Cardiac muscle cell (in vitro differentiated cells and primary cell): ENCODE results near the gene LYVE1. TPM values are rescaled to one million over a fixed set of nuclear protein-coding genes. Genes with fewer than 3 reads are reported as not detected.

ENCODE experiments used
- DNase-seq, 2 donors: peaks; one replicate each; pipeline versions ENCODE4 v3.0.0 to v3.0.0-alpha.2; 2010 to 2017; ENCODE audit warnings: low read depth in 1 of 2, low spot score in 1 of 2
- H3K27ac ChIP-seq: fragments of 200-600 bp; sonication (generic); 2 replicates; pipeline ENCODE4 v1.5.1; 2016
- H3K27me3 ChIP-seq: fragments of 200-600 bp; sonication (generic); 2 replicates; pipeline ENCODE4 v1.6.0; 2016; ENCODE audit warnings: control low read depth
- H3K36me3 ChIP-seq: fragments of 200-600 bp; sonication (generic); 2 replicates; pipeline ENCODE4 v1.5.1; 2016; ENCODE audit warnings: control low read depth
- H3K4me1 ChIP-seq: fragments of 200-600 bp; sonication (generic); 2 replicates; pipeline ENCODE4 v1.8.1; 2017; ENCODE audit warnings: low read depth, mild to moderate bottlenecking, mixed run types
- H3K4me3 ChIP-seq: fragments of 200-600 bp; sonication (generic); 2 replicates; pipeline ENCODE4 v1.5.1; 2016; ENCODE audit warnings: mild to moderate bottlenecking
- H3K9me3 ChIP-seq: fragments of 200-600 bp; sonication (generic); 2 replicates; pipeline ENCODE4 v1.5.1; 2017; ENCODE audit warnings: low read depth, mild to moderate bottlenecking, control low read depth
- CTCF ChIP-seq: IDR thresholded peaks from 2 replicates; pipeline ENCODE4 v1.5.1; 2012; ENCODE audit warnings: low read depth, mild to moderate bottlenecking, low read length
- polyA plus RNA-seq: library from polyadenylated mRNA; unstranded; fragments of >200 nt; fragmentation: Nextera tagmentation; extraction: Ambion mirVana; gene quantifications from 2 replicates; pipeline ENCODE4 v1.2.1, GENCODE V29; 2016
- total RNA-seq: library from RNA; depleted of rRNA; stranded (reverse); fragments of >200 nt; gene quantifications from 2 replicates; pipeline ENCODE4 v1.2.3, GENCODE V29; 2016

Gene LYVE1
- total and polyA plus RNA-seq, 2 experiments from 2014 or later = not detected

- no peaks in the 10 kb centered on the region for H3K4me1 ChIP-seq
- peaks cover 3% of the 10 kb centered on the region for H3K27me3 ChIP-seq
- no peak overlapping the region for H3K27ac ChIP-seq
These were observed 7.2 kb downstream of the LYVE1 start for GRCh38 chr11:10561043-10561818.

GRCh38 chr11:10558288-10558687 lies 10.2 kb downstream of the LYVE1 start:
- H3K4me1 ChIP-seq = no peaks in the 10 kb centered on the region
- TF ChIP-seq CTCF = no peak
- no peaks in the 10 kb centered on the region for H3K9me3 ChIP-seq
- H3K27ac ChIP-seq = no peak overlapping the region
- peaks cover 4% of the 10 kb centered on the region for H3K27me3 ChIP-seq
- H3K4me3 ChIP-seq = no peak overlapping the region
- H3K36me3 ChIP-seq = no peaks in the 10 kb centered on the region
- DNase-seq = no peak

More at GRCh38 chr11:10561043-10561818, 7.2 kb downstream of the LYVE1 start:
- Histone ChIP-seq H3K4me3 (no peak overlapping the region), H3K9me3 (no peaks in the 10 kb centered on the region), H3K36me3 (no peaks in the 10 kb centered on the region)
- DNase-seq = no peak
- no peak for TF ChIP-seq CTCF

- Histone ChIP-seq H3K4me1 (no peaks in the 10 kb centered on the region), H3K27me3 (peaks cover 4% of the 10 kb centered on the region), H3K4me3 (no peak overlapping the region), H3K9me3 (no peaks in the 10 kb centered on the region), H3K27ac (no peak overlapping the region), H3K36me3 (no peaks in the 10 kb centered on the region)
- TF ChIP-seq CTCF = no peak
- no peak for DNase-seq
These were observed 11.9 kb downstream of the LYVE1 start for GRCh38 chr11:10556590-10556989.

DNA sequence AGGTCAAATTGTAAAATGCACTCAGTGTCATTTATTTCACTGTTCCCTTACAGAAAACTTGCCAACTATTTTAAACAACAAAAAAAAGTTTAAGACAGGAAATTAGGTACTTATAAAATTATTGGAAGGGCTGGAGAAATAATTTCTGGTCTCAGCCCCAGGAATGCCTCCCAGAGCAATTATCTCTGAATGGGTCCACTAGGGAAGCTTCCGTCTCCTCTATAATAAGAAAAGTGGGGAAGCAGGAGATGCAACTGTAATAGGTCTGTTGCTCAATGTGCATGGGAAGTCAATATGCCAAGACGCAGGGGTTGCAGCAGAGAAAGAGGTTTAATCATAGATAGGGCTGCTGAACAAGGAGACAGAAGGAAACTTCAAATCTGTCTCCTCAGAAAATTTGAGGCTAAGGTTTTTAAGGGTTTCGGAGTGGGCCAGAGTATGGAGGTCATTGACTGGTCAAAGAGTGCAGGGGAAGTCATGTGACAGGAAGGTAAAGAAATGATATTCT lies 16.6 kb downstream of the LYVE1 start:
- Histone ChIP-seq H3K9me3 (no peaks in the 10 kb centered on the region), H3K4me1 (no peaks in the 10 kb centered on the region), H3K36me3 (no peaks in the 10 kb centered on the region), H3K4me3 (no peak overlapping the region), H3K27ac (no peak overlapping the region), H3K27me3 (peaks cover 15% of the 10 kb centered on the region)
- no peak for DNase-seq
- TF ChIP-seq CTCF = no peak

DNA sequence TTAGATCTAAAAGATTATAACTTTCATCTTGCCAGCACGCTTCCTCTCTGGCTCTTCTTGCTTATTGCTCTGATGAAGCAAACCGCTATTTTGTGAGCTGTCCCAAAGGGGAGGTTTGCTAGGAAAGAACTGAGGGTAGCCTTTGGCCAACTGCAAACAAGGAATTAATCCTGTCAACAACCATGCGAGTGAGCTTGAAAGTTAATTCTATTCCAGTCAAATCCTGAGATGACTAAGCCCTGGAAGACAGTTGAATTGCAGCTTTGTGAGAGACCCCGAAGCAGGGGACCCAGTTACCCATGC lies 17.2 kb downstream of the LYVE1 start:
- no peak for DNase-seq
- no peaks in the 10 kb centered on the region for H3K4me1 ChIP-seq
- no peaks in the 10 kb centered on the region for H3K36me3 ChIP-seq
- no peak for TF ChIP-seq CTCF
- H3K9me3 ChIP-seq = no peaks in the 10 kb centered on the region
- H3K27ac ChIP-seq = no peak overlapping the region
- peaks cover 13% of the 10 kb centered on the region for H3K27me3 ChIP-seq
- no peak overlapping the region for H3K4me3 ChIP-seq
